ENCODE results near the gene PPP1R3F. TPM values are rescaled to one million over a fixed set of nuclear protein-coding genes. Genes with fewer than 3 reads are reported as not detected.

The PPP1R3F gene
- total RNA-seq, 1 donor = 5.6 TPM

GRCh38 chrX:49254639-49255038, 15.0 kb upstream of the PPP1R3F start:
- no peak for TF ChIP-seq CTCF (IDR thresholded peaks at IDR 0.05; ENCODE audit: insufficient read depth, low read depth, low read length)
- no peak for DNase-seq (ENCODE audit: low read depth)
- H3K4me3 ChIP-seq (ENCODE audit: low read depth, low read length) = no peak overlapping the region

- no peak for TF ChIP-seq CTCF (IDR thresholded peaks at IDR 0.05; ENCODE audit: insufficient read depth, low read depth, low read length)
- H3K4me3 ChIP-seq (ENCODE audit: low read depth, low read length) = no peak overlapping the region
- DNase-seq (ENCODE audit: low read depth) = no peak
These were observed 13.2 kb upstream of the PPP1R3F start for GRCh38 chrX:49256268-49256995.

GRCh38 chrX:49257074-49257790, 12.4 kb upstream of the PPP1R3F start:
- DNase-seq (ENCODE audit: low read depth) = no peak
- no peak overlapping the region for H3K4me3 ChIP-seq (ENCODE audit: low read depth, low read length)
- TF ChIP-seq CTCF (IDR thresholded peaks at IDR 0.05; ENCODE audit: insufficient read depth, low read depth, low read length) = no peak

- DNase-seq (ENCODE audit: low read depth) = no peak
- no peak overlapping the region for H3K4me3 ChIP-seq (ENCODE audit: low read depth, low read length)
- no peak for TF ChIP-seq CTCF (IDR thresholded peaks at IDR 0.05; ENCODE audit: insufficient read depth, low read depth, low read length)
These were observed 11.5 kb upstream of the PPP1R3F start for GRCh38 chrX:49257846-49258748.

- no peak for TF ChIP-seq CTCF (IDR thresholded peaks at IDR 0.05; ENCODE audit: insufficient read depth, low read depth, low read length)
- DNase-seq (ENCODE audit: low read depth) = no peak
These were observed 10.9 kb upstream of the PPP1R3F start for GRCh38 chrX:49258749-49259124.

GRCh38 chrX:49260221-49260985, 9.2 kb upstream of the PPP1R3F start:
- no peak for DNase-seq (ENCODE audit: low read depth)
- no peak for TF ChIP-seq CTCF (IDR thresholded peaks at IDR 0.05; ENCODE audit: insufficient read depth, low read depth, low read length)
- no peak overlapping the region for H3K4me3 ChIP-seq (ENCODE audit: low read depth, low read length)

More at GRCh38 chrX:49258749-49259124, 10.9 kb upstream of the PPP1R3F start:
- no peak overlapping the region for H3K4me3 ChIP-seq (ENCODE audit: low read depth, low read length)

All from fibroblast of villous mesenchyme (primary cell).